LNCAP (cell line): ENCODE measurements around the gene CPSF6.

Experiments
- CTCF ChIP-seq: fragments of 450-650 bp; IDR thresholded peaks from 2 replicates; pipeline ENCODE4 v1.5.1; 2017; ENCODE audit warnings: mild to moderate bottlenecking

Gene CPSF6

GRCh38 chr12:69243099-69244084 lies 4.0 kb downstream of the CPSF6 start:
- TF ChIP-seq CTCF = no peak

GRCh38 chr12:69247268-69248018 lies 8.1 kb downstream of the CPSF6 start:
- TF ChIP-seq CTCF = no peak

- TF ChIP-seq CTCF = no peak
Observed at GRCh38 chr12:69252033-69252432, 12.7 kb downstream of the CPSF6 start.

- TF ChIP-seq CTCF = peak; percentile 59
Observed at GRCh38 chr12:69254046-69254445, 14.7 kb downstream of the CPSF6 start.

- TF ChIP-seq CTCF = no peak
Observed at GRCh38 chr12:69254862-69255261, 15.5 kb downstream of the CPSF6 start.

- no peak for TF ChIP-seq CTCF
Observed at GRCh38 chr12:69258655-69259054, 19.3 kb downstream of the CPSF6 start.

- TF ChIP-seq CTCF = no peak
Observed at GRCh38 chr12:69262264-69262974, 23.1 kb downstream of the CPSF6 start.
